Uterus (tissue), 2 donors: ENCODE measurements around the gene FNBP1.

Experiments
- CTCF ChIP-seq, 4 experiments: fragments of 200-600 bp in 2 of 4; fragments of 450-650 bp in 2 of 4; sonication (generic) in 2 of 4; IDR thresholded peaks; one replicate each; pipeline ENCODE4 v1.5.1; 2016 to 2019; ENCODE audit warnings: antibody characterized with exemption in 4 of 4, mild to moderate bottlenecking in 2 of 4, moderate library complexity in 1 of 4
- POLR2A ChIP-seq, 2 donors: fragments of 450-650 bp; IDR thresholded peaks; one replicate each; pipeline ENCODE4 v1.6.1; 2016; ENCODE audit warnings: antibody characterized with exemption in 2 of 2, mild to moderate bottlenecking in 1 of 2, moderate library complexity in 1 of 2

- TF ChIP-seq CTCF (IDR thresholded peaks at IDR 0.05) (no peak), POLR2A (IDR thresholded peaks at IDR 0.05) (no peak)
Measured at GRCh38 chr9:130022566-130023143, 20.3 kb downstream of the FNBP1 start.
